GM21526 (cell line): ENCODE data around the gene MYO3A.

Source experiments
- ATAC-seq: cut with Tn5 transposase; IDR thresholded peaks from one replicate; pipeline ENCODE4 v1.9.1; 2021; ENCODE audit warnings: moderate library complexity; ENCODE audit not compliant: unreplicated experiment, low FRiP score

The MYO3A gene

DNA sequence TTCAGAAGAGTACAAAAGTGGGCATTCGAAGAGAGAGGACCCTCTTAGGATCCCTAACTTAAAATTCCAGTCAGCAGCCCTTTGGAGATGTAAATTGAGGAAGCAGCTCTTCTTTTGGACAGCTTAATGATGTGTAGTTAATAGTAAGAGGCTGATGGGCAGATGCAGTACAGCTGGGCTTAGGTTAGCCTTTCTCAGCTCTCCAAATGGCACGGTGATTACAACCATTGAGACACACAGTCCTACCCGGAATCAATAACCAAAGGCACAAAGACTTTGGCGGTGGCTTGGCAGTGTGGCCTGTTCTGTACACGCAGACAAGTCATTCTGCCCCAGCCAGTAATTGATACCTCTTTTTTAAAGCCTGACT, 309.3 kb downstream of the MYO3A start:
- ATAC-seq = no peak

- ATAC-seq = no peak
These were observed 315.7 kb downstream of the MYO3A start for GRCh38 chr10:26249681-26250080.

DNA sequence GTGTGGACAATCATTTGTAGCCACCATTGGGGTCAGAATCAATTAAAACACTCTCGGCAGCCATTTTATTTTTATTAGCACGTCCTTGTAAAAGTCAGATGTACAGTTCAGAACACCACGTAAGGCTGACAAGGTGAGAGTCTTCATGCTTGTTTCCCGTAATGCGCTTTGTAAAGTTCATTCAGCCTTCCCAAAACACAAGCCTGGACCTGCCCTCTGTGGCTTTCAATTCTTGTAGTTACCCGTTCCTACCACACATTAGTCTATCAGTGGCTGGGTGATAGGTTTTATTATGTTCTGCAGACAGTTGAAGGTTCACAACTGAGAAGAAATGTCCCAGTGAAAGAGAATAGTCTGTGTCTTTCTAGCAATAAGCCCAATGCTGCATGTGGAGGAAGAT, 317.9 kb downstream of the MYO3A start:
- ATAC-seq = no peak

DNA sequence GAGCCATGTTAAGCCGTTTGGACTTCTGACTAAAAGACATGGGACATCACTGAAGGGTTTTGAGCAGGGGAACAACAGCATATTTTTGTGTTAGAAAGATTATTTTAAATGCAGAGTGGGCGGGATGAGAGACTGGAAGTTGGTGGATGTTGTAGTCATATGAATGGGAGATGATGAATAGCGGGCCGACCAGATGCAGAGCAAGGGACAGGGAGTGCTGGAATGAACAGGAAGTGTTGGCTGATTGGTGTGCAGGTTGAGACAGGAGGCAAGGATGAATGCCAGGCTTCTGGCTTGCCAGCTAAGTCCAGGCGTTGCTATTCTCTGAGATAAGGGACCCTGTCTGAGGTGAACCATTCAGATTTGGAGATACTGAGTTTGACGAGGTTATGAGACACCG, 320.6 kb downstream of the MYO3A start:
- no peak for ATAC-seq

GRCh38 chr10:26259341-26259740, 325.3 kb downstream of the MYO3A start:
- ATAC-seq = no peak
